ENCODE results near the gene PUM2. TPM values are rescaled to one million over a fixed set of nuclear protein-coding genes. Genes with fewer than 3 reads are reported as not detected.

Gene PUM2
- total and polyA plus RNA-seq, 2 of the 13 experiments (the other 11 are each of a cell fraction or from before 2014, with no cell fraction given) = 69.6 to 69.8 TPM

DNA sequence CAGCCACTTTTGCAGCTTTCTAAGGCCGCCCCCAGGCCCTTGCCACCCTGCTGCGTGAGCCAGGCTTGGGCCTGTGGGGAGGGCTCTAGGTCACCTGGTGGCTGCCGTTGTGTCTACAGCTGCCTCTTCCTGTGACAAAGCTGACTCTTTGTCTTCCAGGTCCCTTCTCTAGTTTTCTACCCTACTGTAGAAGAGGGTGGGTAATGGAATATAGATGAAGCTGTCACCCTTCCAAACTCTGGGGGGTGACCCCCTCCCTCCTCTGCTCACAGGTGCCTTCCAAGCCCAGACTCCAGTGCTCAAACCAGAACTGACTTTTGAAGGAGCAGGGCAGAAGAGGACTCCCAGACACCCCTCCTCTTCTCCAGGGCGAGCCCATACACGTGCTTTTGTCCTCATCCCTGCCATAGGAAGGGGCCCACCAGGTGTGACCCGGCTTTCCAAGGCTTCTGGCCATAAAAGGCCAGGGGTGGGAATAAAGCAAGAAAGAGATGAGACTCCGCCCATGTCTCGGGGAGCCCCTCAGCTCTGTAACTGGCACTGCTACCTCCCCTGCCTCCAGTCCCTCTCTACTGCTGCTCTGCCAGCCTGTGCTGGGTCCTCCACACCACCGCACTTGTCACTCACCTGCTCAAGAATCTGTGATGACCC lies 107.8 kb downstream of the PUM2 start (continued):
- TF ChIP-seq SRF (IDR thresholded peaks at IDR 0.05; ENCODE audit: low read depth, low read length) = 0 out of 2 replicates have a peak, but pooled peaks have one; percentile 5
- TF ChIP-seq ZNF263 (CRISPR knock-in tag; IDR thresholded peaks at IDR 0.05) = peak; percentile 29; the same call in 1 of the 2 replicates
- TF ChIP-seq, protein P1, sequence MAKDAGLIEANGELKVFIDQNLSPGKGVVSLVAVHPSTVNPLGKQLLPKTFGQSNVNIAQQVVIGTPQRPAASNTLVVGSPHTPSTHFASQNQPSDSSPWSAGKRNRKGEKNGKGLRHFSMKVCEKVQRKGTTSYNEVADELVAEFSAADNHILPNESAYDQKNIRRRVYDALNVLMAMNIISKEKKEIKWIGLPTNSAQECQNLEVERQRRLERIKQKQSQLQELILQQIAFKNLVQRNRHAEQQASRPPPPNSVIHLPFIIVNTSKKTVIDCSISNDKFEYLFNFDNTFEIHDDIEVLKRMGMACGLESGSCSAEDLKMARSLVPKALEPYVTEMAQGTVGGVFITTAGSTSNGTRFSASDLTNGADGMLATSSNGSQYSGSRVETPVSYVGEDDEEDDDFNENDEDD (CRISPR knock-in tag; IDR thresholded peaks at IDR 0.05; ENCODE audit: borderline replicate concordance) = no peak
- 0 out of 2 replicates have a peak, but pooled peaks have one; percentile 44 for TF ChIP-seq ZNF256 (CRISPR knock-in tag; conservative IDR thresholded peaks at IDR 0.05)
- no peak for TF ChIP-seq PHB2 (IDR thresholded peaks at IDR 0.05; ENCODE audit: partially characterized antibody)
- TF ChIP-seq ARNT2 (CRISPR knock-in tag; IDR thresholded peaks at IDR 0.05; ENCODE audit: low read depth) = no peak
- TF ChIP-seq SOX5 (CRISPR knock-in tag; IDR thresholded peaks at IDR 0.05; ENCODE audit: borderline replicate concordance) = 0 out of 2 replicates have a peak, but pooled peaks have one; percentile 21
- no peak for TF ChIP-seq RNF2 (conservative IDR thresholded peaks at IDR 0.05; ENCODE audit: low read depth)
- TF ChIP-seq CBFB (CRISPR knock-in tag; IDR thresholded peaks at IDR 0.05) = no peak
- TF ChIP-seq FOXC1 (CRISPR knock-in tag; IDR thresholded peaks at IDR 0.05; ENCODE audit: borderline replicate concordance) = peak; percentile 41; the same call in 1 of the 2 replicates
- TF ChIP-seq, protein P2, sequence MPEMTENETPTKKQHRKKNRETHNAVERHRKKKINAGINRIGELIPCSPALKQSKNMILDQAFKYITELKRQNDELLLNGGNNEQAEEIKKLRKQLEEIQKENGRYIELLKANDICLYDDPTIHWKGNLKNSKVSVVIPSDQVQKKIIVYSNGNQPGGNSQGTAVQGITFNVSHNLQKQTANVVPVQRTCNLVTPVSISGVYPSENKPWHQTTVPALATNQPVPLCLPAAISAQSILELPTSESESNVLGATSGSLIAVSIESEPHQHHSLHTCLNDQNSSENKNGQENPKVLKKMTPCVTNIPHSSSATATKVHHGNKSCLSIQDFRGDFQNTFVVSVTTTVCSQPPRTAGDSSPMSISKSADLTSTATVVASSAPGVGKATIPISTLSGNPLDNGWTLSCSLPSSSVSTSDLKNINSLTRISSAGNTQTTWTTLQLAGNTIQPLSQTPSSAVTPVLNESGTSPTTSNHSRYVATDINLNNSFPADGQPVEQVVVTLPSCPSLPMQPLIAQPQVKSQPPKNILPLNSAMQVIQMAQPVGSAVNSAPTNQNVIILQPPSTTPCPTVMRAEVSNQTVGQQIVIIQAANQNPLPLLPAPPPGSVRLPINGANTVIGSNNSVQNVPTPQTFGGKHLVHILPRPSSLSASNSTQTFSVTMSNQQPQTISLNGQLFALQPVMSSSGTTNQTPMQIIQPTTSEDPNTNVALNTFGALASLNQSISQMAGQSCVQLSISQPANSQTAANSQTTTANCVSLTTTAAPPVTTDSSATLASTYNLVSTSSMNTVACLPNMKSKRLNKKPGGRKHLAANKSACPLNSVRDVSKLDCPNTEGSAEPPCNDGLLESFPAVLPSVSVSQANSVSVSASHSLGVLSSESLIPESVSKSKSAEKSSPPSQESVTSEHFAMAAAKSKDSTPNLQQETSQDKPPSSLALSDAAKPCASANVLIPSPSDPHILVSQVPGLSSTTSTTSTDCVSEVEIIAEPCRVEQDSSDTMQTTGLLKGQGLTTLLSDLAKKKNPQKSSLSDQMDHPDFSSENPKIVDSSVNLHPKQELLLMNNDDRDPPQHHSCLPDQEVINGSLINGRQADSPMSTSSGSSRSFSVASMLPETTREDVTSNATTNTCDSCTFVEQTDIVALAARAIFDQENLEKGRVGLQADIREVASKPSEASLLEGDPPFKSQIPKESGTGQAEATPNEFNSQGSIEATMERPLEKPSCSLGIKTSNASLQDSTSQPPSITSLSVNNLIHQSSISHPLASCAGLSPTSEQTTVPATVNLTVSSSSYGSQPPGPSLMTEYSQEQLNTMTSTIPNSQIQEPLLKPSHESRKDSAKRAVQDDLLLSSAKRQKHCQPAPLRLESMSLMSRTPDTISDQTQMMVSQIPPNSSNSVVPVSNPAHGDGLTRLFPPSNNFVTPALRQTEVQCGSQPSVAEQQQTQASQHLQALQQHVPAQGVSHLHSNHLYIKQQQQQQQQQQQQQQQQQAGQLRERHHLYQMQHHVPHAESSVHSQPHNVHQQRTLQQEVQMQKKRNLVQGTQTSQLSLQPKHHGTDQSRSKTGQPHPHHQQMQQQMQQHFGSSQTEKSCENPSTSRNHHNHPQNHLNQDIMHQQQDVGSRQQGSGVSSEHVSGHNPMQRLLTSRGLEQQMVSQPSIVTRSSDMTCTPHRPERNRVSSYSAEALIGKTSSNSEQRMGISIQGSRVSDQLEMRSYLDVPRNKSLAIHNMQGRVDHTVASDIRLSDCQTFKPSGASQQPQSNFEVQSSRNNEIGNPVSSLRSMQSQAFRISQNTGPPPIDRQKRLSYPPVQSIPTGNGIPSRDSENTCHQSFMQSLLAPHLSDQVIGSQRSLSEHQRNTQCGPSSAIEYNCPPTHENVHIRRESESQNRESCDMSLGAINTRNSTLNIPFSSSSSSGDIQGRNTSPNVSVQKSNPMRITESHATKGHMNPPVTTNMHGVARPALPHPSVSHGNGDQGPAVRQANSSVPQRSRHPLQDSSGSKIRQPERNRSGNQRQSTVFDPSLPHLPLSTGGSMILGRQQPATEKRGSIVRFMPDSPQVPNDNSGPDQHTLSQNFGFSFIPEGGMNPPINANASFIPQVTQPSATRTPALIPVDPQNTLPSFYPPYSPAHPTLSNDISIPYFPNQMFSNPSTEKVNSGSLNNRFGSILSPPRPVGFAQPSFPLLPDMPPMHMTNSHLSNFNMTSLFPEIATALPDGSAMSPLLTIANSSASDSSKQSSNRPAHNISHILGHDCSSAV (CRISPR knock-in tag; IDR thresholded peaks at IDR 0.05; ENCODE audit: borderline replicate concordance) = no peak
- TF ChIP-seq YEATS4 (CRISPR knock-in tag; IDR thresholded peaks at IDR 0.05; ENCODE audit: borderline replicate concordance) = peak; percentile 51; the same call in 1 of the 2 replicates
- TF ChIP-seq RXRA (CRISPR knock-in tag; IDR thresholded peaks at IDR 0.05) = 0 out of 2 replicates have a peak, but pooled peaks have one; percentile 5
- TF ChIP-seq SALL1 (CRISPR knock-in tag; IDR thresholded peaks at IDR 0.05) = 0 out of 2 replicates have a peak, but pooled peaks have one; percentile 10
- 0 out of 2 replicates have a peak, but pooled peaks have one; percentile 38 for TF ChIP-seq ZMYM4 (CRISPR knock-in tag; IDR thresholded peaks at IDR 0.05)
- 0 out of 2 replicates have a peak, but pooled peaks have one; percentile 18 for TF ChIP-seq ZBTB38 (CRISPR knock-in tag; IDR thresholded peaks at IDR 0.05)
- peak; percentile 46; the same call in 1 of the 2 replicates for TF ChIP-seq KLF12 (CRISPR knock-in tag; IDR thresholded peaks at IDR 0.05; ENCODE audit: borderline replicate concordance)
- TF ChIP-seq ZNF350 (CRISPR knock-in tag; IDR thresholded peaks at IDR 0.05; ENCODE audit: borderline replicate concordance, low read depth) = 0 out of 2 replicates have a peak, but pooled peaks have one; percentile 17
- TF ChIP-seq ZNF382 (CRISPR knock-in tag; IDR thresholded peaks at IDR 0.05; ENCODE audit: borderline replicate concordance) = no peak
- TF ChIP-seq ZNF451 (CRISPR knock-in tag; IDR thresholded peaks at IDR 0.05) = 0 out of 2 replicates have a peak, but pooled peaks have one; percentile 27
- TF ChIP-seq HOXA5 (CRISPR knock-in tag; IDR thresholded peaks at IDR 0.05) = peak; percentile 24; the same call in 1 of the 2 replicates
- TF ChIP-seq MXD4 (CRISPR knock-in tag; IDR thresholded peaks at IDR 0.05) = 0 out of 2 replicates have a peak, but pooled peaks have one; percentile 25
